Measurements from ENCODE around the gene OGT.

The OGT gene

GRCh38 chrX:71550578-71550977, 17.7 kb downstream of the OGT start:
- TF ChIP-seq REST (IDR thresholded peaks at IDR 0.05; ENCODE audit: insufficient read depth in 1 of 2, low read depth in 2 of 2, low read length in 2 of 2): no peak
- TF ChIP-seq POLR2AphosphoS5 (IDR thresholded peaks at IDR 0.05; ENCODE audit: low read depth, low read length): no peak
- TF ChIP-seq FOXP2 (optimal IDR thresholded peaks at IDR 0.05; ENCODE audit: borderline replicate concordance, extremely low read depth, extremely low read length, insufficient read depth): no peak
- TF ChIP-seq SIN3A (IDR thresholded peaks at IDR 0.05; ENCODE audit: borderline replicate concordance, insufficient read depth, low read length): no peak
- TF ChIP-seq TAF1 (IDR thresholded peaks at IDR 0.05; ENCODE audit: borderline replicate concordance, insufficient read depth, low read length): no peak

GRCh38 chrX:71556036-71556435, 23.1 kb downstream of the OGT start:
- TF ChIP-seq TAF1 (IDR thresholded peaks at IDR 0.05; ENCODE audit: borderline replicate concordance, insufficient read depth, low read length): no peak
- no peak for TF ChIP-seq REST (IDR thresholded peaks at IDR 0.05; ENCODE audit: insufficient read depth in 1 of 2, low read depth in 2 of 2, low read length in 2 of 2)

GRCh38 chrX:71558920-71559319, 26.0 kb downstream of the OGT start:
- no peak for TF ChIP-seq TAF1 (IDR thresholded peaks at IDR 0.05; ENCODE audit: borderline replicate concordance, insufficient read depth, low read length)
- no peak for TF ChIP-seq SIN3A (IDR thresholded peaks at IDR 0.05; ENCODE audit: borderline replicate concordance, insufficient read depth, low read length)
- TF ChIP-seq REST (IDR thresholded peaks at IDR 0.05; ENCODE audit: insufficient read depth in 1 of 2, low read depth in 2 of 2, low read length in 2 of 2): no peak
- no peak for TF ChIP-seq POLR2AphosphoS5 (IDR thresholded peaks at IDR 0.05; ENCODE audit: low read depth, low read length)
- TF ChIP-seq FOXP2 (optimal IDR thresholded peaks at IDR 0.05; ENCODE audit: borderline replicate concordance, extremely low read depth, extremely low read length, insufficient read depth): no peak

GRCh38 chrX:71563921-71564320, 31.0 kb downstream of the OGT start:
- TF ChIP-seq REST (IDR thresholded peaks at IDR 0.05; ENCODE audit: insufficient read depth in 1 of 2, low read depth in 2 of 2, low read length in 2 of 2) (no peak), TAF1 (IDR thresholded peaks at IDR 0.05; ENCODE audit: borderline replicate concordance, insufficient read depth, low read length) (no peak), SIN3A (IDR thresholded peaks at IDR 0.05; ENCODE audit: borderline replicate concordance, insufficient read depth, low read length) (no peak), FOXP2 (optimal IDR thresholded peaks at IDR 0.05; ENCODE audit: borderline replicate concordance, extremely low read depth, extremely low read length, insufficient read depth) (no peak)

GRCh38 chrX:71565474-71566041, 32.7 kb downstream of the OGT start:
- TF ChIP-seq REST (IDR thresholded peaks at IDR 0.05; ENCODE audit: insufficient read depth in 1 of 2, low read depth in 2 of 2, low read length in 2 of 2) (no peak), SIN3A (IDR thresholded peaks at IDR 0.05; ENCODE audit: borderline replicate concordance, insufficient read depth, low read length) (no peak), POLR2AphosphoS5 (IDR thresholded peaks at IDR 0.05; ENCODE audit: low read depth, low read length) (no peak), TAF1 (IDR thresholded peaks at IDR 0.05; ENCODE audit: borderline replicate concordance, insufficient read depth, low read length) (no peak), FOXP2 (optimal IDR thresholded peaks at IDR 0.05; ENCODE audit: borderline replicate concordance, extremely low read depth, extremely low read length, insufficient read depth) (no peak)

Data from PFSK-1 (cell line).